Measurements from ENCODE around the gene COL5A1.

- TF ChIP-seq EP300 (IDR thresholded peaks at IDR 0.05) (no peak), CTCF (IDR thresholded peaks at IDR 0.05) (no peak)
These were observed 46.6 kb upstream of the COL5A1 start for GRCh38 chr9:134595014-134595413.

All from tibial nerve (tissue), 4 donors.